ENCODE measurements around the gene SLC9A2.

GRCh38 chr2:102588213-102588939, 31.0 kb upstream of the SLC9A2 start:
- TF ChIP-seq CTCF (conservative IDR thresholded peaks at IDR 0.05 in 1 of 2, IDR thresholded peaks at IDR 0.05 in 1 of 2; ENCODE audit: extremely low read depth in 1 of 2, insufficient read depth in 1 of 2, low read depth in 1 of 2, low read length in 2 of 2) (no peak), EZH2 (IDR thresholded peaks at IDR 0.05; ENCODE audit: borderline replicate concordance, low read length) (no peak)

All from mammary epithelial cell (primary cell).